ENCODE data around the gene TNNT3.
"Not testable (repeated sequence)": the region's sequence is repeated elsewhere in the genome, so short reads cannot be mapped to it uniquely, and the experiment has no call there.

Gene TNNT3

DNA sequence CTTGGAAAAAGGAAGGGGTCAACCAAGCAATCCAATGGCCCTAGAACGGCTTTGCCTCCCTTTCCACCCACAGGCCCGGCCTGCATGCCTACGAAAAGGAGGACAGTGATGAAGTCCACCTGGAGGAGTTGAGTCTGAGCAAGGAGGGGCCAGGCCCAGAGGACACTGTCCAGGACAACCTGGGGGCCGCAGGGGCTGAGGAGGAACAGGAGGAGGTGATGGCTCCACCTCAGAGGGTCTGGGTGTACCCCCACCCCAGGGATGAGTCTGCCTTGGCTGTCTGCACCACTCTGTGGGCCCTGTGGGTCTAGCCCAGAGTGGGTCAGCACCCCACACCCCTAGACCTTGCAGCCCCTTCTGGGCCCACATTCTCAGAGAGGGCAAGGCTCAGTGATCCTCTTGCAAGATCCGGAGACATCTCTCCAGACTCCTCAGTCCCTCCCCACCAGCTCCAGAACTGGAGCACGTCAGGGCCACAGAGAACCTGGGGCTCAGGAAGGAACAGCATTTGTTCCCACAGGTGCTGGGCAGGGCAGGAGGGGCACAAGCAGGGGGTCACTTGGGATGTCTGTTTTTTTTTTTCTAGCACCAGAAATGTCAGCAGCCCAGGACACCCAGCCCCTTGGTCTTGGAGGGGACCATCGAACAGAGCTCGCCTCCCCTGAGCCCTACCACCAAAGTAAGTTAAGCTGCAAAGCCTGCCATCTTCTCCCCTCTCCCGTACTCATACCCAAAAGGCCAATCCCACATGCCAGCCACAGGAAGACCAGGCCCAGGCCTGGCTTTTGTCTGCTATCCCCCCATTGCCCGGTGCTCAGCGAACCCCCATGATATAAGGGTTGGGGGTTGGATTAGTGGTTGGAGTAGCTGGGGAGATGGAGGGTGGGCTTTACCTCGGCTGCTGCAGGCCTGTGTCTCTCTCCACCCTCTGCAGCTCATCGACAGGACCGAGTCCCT is 35.9 kb upstream of the TNNT3 start:
- H3K9me3 ChIP-seq (ENCODE audit: control insufficient read depth in 1 of 2, low read length in 2 of 2) = no peaks in the 10 kb centered on the region
- no peak overlapping the region for H3K4me3 ChIP-seq (ENCODE audit: low read depth in 1 of 2, low read length in 2 of 2)
- no peak overlapping the region for H3K27ac ChIP-seq (ENCODE audit: low read length)
- no peaks in the 10 kb centered on the region for H3K27me3 ChIP-seq (ENCODE audit: low read depth, low read length)
- H3K4me1 ChIP-seq (ENCODE audit: control insufficient read depth in 1 of 2, insufficient read depth in 2 of 2, low read length in 2 of 2) = peaks cover 0 to 20% of the 10 kb centered on the region in 2 donors
- H3K36me3 ChIP-seq (ENCODE audit: control insufficient read depth in 1 of 2, insufficient read depth in 2 of 2, low read length in 2 of 2) = peaks cover 7 to 30% of the 10 kb centered on the region in 2 donors

GRCh38 chr11:1884303-1884700 is 35.2 kb upstream of the TNNT3 start:
- H3K27ac ChIP-seq (ENCODE audit: low read length) = no peak overlapping the region
- H3K4me1 ChIP-seq (ENCODE audit: control insufficient read depth in 1 of 2, insufficient read depth in 2 of 2, low read length in 2 of 2) = peaks cover 0 to 20% of the 10 kb centered on the region in 2 donors
- no peaks in the 10 kb centered on the region for H3K27me3 ChIP-seq (ENCODE audit: low read depth, low read length)
- H3K4me3 ChIP-seq (ENCODE audit: low read depth in 1 of 2, low read length in 2 of 2) = no peak overlapping the region
- no peaks in the 10 kb centered on the region for H3K9me3 ChIP-seq (ENCODE audit: control insufficient read depth in 1 of 2, low read length in 2 of 2)
- H3K36me3 ChIP-seq (ENCODE audit: control insufficient read depth in 1 of 2, insufficient read depth in 2 of 2, low read length in 2 of 2) = peaks cover 7 to 30% of the 10 kb centered on the region in 2 donors

DNA sequence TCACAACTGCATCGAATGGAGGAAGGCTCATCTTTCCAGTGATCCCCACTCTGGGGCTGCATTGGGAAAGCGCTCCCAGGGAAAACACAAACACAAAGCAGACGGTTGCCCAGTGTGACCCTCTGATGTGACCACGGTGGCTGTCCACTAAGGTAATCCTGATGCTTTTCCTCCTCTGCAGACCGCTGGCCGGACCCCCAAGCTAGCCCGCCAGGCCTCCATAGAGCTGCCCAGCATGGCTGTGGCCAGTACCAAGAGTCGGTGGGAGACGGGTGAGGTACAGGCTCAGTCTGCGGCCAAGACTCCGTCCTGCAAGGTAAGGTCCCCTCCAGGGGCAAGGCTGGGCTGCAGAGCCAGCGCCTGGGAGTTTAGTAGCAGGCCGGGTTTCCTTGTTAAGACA is 33.0 kb upstream of the TNNT3 start:
- peaks cover 0 to 15% of the 10 kb centered on the region in 2 donors for H3K4me1 ChIP-seq (ENCODE audit: control insufficient read depth in 1 of 2, insufficient read depth in 2 of 2, low read length in 2 of 2)
- H3K9me3 ChIP-seq (ENCODE audit: control insufficient read depth in 1 of 2, low read length in 2 of 2); H3K27ac ChIP-seq (ENCODE audit: low read length); H3K4me3 ChIP-seq (ENCODE audit: low read depth in 1 of 2, low read length in 2 of 2); H3K27me3 ChIP-seq (ENCODE audit: low read depth, low read length): not testable (repeated sequence)
- H3K36me3 ChIP-seq (ENCODE audit: control insufficient read depth in 1 of 2, insufficient read depth in 2 of 2, low read length in 2 of 2) = peaks cover 7 to 30% of the 10 kb centered on the region in 2 donors

GRCh38 chr11:1887451-1888346 is 31.8 kb upstream of the TNNT3 start:
- Histone ChIP-seq H3K27me3 (ENCODE audit: low read depth, low read length) (no peaks in the 10 kb centered on the region), H3K9me3 (ENCODE audit: control insufficient read depth in 1 of 2, low read length in 2 of 2) (no peaks in the 10 kb centered on the region), H3K4me1 (ENCODE audit: control insufficient read depth in 1 of 2, insufficient read depth in 2 of 2, low read length in 2 of 2) (peaks cover 0 to 4% of the 10 kb centered on the region in 2 donors), H3K36me3 (ENCODE audit: control insufficient read depth in 1 of 2, insufficient read depth in 2 of 2, low read length in 2 of 2) (peaks cover 7 to 30% of the 10 kb centered on the region in 2 donors), H3K4me3 (ENCODE audit: low read depth in 1 of 2, low read length in 2 of 2) (no peak overlapping the region), H3K27ac (ENCODE audit: low read length) (no peak overlapping the region)

DNA sequence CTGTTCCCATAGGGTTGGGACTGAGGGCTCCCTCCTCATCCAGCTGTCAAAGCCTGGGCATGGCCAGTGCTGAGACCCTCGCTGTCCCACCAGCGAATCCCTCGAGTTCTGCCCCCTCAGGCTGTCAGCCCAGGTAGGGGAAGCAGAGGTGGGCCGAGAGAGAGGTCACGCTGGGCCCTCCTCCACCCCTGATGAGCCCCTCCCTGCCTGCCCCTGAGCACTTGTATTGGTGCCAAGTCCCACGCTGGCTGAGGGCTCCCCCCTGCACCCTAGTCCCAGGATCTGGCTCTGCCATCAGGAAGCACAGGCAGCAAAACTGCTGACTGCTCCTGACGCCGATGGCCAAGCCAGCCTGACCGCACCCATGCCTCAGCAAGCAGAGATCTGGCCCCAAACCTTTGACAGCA is 31.2 kb upstream of the TNNT3 start:
- no peak overlapping the region for H3K27ac ChIP-seq (ENCODE audit: low read length)
- no peaks in the 10 kb centered on the region for H3K9me3 ChIP-seq (ENCODE audit: control insufficient read depth in 1 of 2, low read length in 2 of 2)
- peaks cover 7 to 26% of the 10 kb centered on the region in 2 donors for H3K36me3 ChIP-seq (ENCODE audit: control insufficient read depth in 1 of 2, insufficient read depth in 2 of 2, low read length in 2 of 2)
- no peak overlapping the region for H3K4me3 ChIP-seq (ENCODE audit: low read depth in 1 of 2, low read length in 2 of 2)
- H3K4me1 ChIP-seq (ENCODE audit: control insufficient read depth in 1 of 2, insufficient read depth in 2 of 2, low read length in 2 of 2) = no peaks in the 10 kb centered on the region
- H3K27me3 ChIP-seq (ENCODE audit: low read depth, low read length) = no peaks in the 10 kb centered on the region

DNA sequence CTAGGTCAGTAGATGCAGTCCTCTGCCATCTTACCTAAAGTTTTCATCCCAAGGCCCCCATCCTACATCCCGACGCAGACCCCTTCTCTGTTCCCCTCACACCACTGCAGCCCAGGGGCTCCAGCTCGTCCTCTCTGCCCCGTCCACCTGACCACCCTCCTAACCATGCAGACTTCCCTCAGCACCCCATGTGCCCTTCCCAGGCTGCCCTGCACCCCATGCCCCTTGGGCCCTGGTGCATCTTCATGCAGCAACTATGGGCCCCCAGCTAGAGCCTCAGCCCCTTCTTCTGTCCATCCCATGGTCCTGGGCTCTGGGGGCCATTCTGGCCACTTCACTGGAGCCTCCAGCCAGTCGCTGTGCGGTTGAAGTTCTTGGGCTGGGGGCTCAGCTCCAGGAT is 30.7 kb upstream of the TNNT3 start:
- H3K9me3 ChIP-seq (ENCODE audit: control insufficient read depth in 1 of 2, low read length in 2 of 2) = no peaks in the 10 kb centered on the region
- no peak overlapping the region for H3K4me3 ChIP-seq (ENCODE audit: low read depth in 1 of 2, low read length in 2 of 2)
- no peaks in the 10 kb centered on the region for H3K27me3 ChIP-seq (ENCODE audit: low read depth, low read length)
- H3K27ac ChIP-seq (ENCODE audit: low read length) = no peak overlapping the region
- no peaks in the 10 kb centered on the region for H3K4me1 ChIP-seq (ENCODE audit: control insufficient read depth in 1 of 2, insufficient read depth in 2 of 2, low read length in 2 of 2)
- peaks cover 7 to 22% of the 10 kb centered on the region in 2 donors for H3K36me3 ChIP-seq (ENCODE audit: control insufficient read depth in 1 of 2, insufficient read depth in 2 of 2, low read length in 2 of 2)

GRCh38 chr11:1889224-1889930 is 30.1 kb upstream of the TNNT3 start:
- Histone ChIP-seq H3K4me3 (ENCODE audit: low read depth in 1 of 2, low read length in 2 of 2) (no peak overlapping the region), H3K27me3 (ENCODE audit: low read depth, low read length) (no peaks in the 10 kb centered on the region), H3K36me3 (ENCODE audit: control insufficient read depth in 1 of 2, insufficient read depth in 2 of 2, low read length in 2 of 2) (peaks cover 7 to 17% of the 10 kb centered on the region in 2 donors), H3K4me1 (ENCODE audit: control insufficient read depth in 1 of 2, insufficient read depth in 2 of 2, low read length in 2 of 2) (no peaks in the 10 kb centered on the region), H3K9me3 (ENCODE audit: control insufficient read depth in 1 of 2, low read length in 2 of 2) (no peaks in the 10 kb centered on the region), H3K27ac (ENCODE audit: low read length) (no peak overlapping the region)

GRCh38 chr11:1889941-1890855 is 29.3 kb upstream of the TNNT3 start:
- Histone ChIP-seq H3K4me1 (ENCODE audit: control insufficient read depth in 1 of 2, insufficient read depth in 2 of 2, low read length in 2 of 2) (no peaks in the 10 kb centered on the region), H3K27ac (ENCODE audit: low read length) (no peak overlapping the region), H3K9me3 (ENCODE audit: control insufficient read depth in 1 of 2, low read length in 2 of 2) (no peaks in the 10 kb centered on the region), H3K36me3 (ENCODE audit: control insufficient read depth in 1 of 2, insufficient read depth in 2 of 2, low read length in 2 of 2) (peaks cover 7 to 8% of the 10 kb centered on the region in 2 donors), H3K27me3 (ENCODE audit: low read depth, low read length) (no peaks in the 10 kb centered on the region), H3K4me3 (ENCODE audit: low read depth in 1 of 2, low read length in 2 of 2) (no peak overlapping the region)

GRCh38 chr11:1890856-1891830 is 28.4 kb upstream of the TNNT3 start:
- no peak overlapping the region for H3K4me3 ChIP-seq (ENCODE audit: low read depth in 1 of 2, low read length in 2 of 2)
- no peaks in the 10 kb centered on the region for H3K4me1 ChIP-seq (ENCODE audit: control insufficient read depth in 1 of 2, insufficient read depth in 2 of 2, low read length in 2 of 2)
- no peaks in the 10 kb centered on the region for H3K27me3 ChIP-seq (ENCODE audit: low read depth, low read length)
- H3K9me3 ChIP-seq (ENCODE audit: control insufficient read depth in 1 of 2, low read length in 2 of 2) = no peaks in the 10 kb centered on the region
- no peak overlapping the region for H3K27ac ChIP-seq (ENCODE audit: low read length)
- H3K36me3 ChIP-seq (ENCODE audit: control insufficient read depth in 1 of 2, insufficient read depth in 2 of 2, low read length in 2 of 2) = peaks cover 0 to 7% of the 10 kb centered on the region in 2 donors
